Activated CD4-positive, alpha-beta T cell treated with anti-CD3 and anti-CD28 coated beads, Interleukin-2, amount 50 U/mL, for 1 hour (primary cell): ENCODE measurements around the gene RHOF.
"Not testable (repeated sequence)": the region's sequence is repeated elsewhere in the genome, so short reads cannot be mapped to it uniquely, and the experiment has no call there.

Experiments used
- DNase-seq: peaks from one replicate; pipeline ENCODE4 v3.0.0-alpha.2; 2020

The RHOF gene

DNA sequence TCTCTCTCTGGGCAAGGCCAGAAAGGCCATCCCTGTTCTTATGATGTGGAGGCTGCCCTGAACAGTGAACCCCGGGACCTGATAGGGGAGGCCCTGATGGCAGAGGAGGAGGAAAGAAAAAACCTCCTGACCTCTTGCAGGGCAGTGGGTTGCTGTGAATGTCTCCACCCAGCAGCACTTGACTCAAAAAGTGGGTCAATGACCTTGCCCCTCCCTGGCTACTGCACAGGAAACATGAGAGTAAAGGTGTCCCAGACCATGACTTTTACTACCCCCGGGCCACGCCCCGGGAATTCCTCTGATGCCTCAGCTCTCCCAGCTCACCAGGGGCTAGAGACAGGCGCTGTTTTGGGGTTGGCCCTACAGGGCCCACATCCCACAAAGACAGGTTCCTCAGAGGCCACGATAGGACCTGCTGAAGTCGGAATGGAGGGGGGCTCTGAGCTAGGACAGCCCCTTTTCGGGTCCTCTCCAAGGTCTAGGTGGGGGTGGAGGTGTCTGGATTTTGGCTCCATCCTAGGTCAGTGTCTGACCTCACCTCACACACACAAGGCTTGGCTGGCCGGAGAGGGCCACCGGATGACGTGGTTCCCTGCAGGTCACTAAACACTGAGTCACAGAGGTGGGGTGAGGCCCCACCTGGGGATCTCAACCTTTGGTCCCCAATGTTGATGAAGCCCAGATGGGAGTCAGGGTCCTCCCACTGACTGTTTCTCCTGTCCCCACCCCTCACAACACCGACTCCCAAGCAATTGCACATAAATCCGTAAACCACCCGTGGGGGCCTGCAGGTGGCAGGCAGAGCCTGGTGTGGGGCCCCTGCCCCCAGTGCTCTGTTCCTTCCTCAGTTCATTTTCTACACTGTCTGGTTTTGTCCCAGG lies 1.6 kb downstream of the RHOF start:
- DNase-seq = no peak

DNA sequence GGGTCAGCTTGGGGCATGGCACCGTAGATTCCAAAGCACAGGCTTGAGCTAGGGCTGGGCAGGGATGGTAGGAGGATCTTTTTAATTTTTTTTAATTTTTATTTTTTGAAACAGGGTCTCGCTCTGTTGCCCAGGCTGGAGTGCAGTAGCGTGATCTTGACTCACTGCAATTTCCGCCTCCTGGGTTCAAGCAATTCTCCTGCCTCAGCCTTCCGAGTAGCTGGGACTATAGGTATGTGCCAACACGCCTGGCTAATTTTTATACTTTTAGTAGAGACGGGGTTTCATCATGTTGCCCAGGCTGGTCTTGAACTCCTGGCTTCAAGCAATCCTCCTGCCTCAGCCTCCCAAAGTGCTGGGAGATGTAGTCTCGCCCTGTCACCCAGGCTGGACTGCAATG lies 2.7 kb downstream of the RHOF start:
- DNase-seq = not testable (repeated sequence)

DNA sequence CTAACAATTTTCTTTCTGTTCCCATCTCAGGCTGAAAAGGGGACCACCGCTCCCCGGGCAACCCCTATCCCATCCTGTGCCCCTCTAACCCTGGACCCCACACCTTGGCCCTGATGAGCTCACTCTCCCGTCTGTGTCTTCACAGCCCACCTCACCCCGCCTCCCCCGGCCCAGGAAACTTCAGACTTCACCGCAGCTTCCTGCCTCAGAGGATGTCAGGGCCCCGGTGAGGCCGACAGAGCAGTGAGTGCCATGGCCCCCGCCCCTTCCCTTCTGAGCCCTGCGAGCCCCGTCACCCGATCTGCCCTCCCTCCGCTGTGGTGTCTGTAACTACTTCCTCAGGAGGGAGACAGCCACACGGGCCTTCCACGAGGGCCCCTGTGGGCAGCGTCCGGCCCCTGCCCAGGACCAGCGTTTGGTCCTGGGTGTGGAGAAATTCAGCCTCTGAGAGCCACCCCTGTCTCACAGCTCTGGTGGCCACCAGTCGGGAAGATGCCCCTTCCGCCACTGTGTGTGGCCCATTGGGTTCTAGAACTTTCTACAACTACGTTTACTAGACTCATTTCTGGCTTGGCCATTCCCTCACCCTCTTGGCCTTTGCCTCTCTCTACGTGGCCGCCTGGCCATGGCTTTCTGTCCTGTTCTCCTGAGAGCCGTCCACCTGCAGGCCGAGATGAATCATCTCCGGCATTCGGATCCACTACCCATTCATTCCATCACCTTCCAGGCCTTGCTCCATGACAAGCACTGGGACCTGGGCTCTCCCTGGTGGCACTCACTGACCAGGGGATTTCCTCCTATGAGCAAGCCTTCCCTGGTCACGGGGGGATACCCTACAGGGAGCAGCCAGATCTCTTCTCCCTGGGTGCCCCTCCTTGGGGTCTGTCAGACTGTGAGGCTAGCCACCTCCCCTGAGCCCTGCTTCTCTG lies 3.4 kb downstream of the RHOF start:
- peak; percentile 95 for DNase-seq

DNA sequence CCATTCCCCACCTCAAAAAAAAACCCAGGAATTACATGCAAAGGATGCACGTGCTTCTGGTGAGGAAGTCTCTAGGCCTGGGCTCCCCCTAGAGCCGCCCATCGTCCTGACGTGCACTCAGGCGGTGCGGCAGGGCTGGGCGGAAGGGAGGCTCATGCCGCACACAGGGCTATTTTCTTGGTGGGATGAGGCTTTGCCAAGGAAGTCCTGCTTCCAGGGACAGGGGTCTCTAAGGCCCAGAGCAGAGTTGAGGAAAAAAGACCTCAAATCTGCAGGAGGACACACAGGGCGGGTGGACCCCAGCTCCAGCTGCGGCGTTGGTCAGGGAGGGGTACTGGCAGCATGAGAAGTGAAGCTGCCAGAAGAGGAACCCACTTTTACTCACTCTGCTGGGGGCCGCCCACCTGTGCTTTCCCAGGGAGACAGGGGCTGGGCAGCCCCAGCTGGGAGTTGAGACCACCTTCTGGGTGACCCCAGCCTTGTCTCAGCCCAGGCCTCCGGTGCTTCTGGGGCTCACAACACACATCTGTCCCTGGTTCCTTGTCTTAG lies 4.2 kb downstream of the RHOF start:
- DNase-seq = no peak

DNA sequence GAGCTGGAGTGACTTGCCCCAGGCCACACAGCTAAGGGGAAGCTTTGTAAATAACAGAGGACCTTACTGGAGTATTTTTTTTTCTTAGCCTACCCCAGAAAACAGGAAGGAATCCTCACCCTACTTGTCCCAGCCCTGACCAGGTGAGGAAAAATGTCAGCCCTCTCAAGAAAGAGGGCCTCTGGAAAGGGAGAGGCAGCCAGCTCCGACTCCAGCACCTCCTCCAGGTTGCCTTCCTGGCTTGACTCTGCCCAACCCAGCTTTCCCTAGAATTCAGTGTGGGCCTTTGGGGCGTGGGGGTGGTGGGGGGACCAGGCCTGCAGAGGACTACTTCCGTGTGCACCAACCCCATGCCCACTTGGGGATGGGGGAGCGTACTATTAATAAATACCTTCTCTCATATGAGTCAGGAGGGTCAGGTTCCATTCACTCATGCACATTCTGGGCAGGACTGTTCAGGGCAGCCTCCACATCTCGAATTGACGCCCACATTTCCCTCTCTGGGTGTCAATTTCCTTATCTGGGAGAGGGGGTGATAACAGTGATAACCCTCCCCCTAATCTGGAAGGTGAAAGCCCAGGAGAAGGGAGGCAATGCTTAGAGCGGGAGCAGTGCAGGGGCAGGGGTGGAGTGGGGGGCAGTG lies 5.2 kb downstream of the RHOF start:
- DNase-seq = no peak

DNA sequence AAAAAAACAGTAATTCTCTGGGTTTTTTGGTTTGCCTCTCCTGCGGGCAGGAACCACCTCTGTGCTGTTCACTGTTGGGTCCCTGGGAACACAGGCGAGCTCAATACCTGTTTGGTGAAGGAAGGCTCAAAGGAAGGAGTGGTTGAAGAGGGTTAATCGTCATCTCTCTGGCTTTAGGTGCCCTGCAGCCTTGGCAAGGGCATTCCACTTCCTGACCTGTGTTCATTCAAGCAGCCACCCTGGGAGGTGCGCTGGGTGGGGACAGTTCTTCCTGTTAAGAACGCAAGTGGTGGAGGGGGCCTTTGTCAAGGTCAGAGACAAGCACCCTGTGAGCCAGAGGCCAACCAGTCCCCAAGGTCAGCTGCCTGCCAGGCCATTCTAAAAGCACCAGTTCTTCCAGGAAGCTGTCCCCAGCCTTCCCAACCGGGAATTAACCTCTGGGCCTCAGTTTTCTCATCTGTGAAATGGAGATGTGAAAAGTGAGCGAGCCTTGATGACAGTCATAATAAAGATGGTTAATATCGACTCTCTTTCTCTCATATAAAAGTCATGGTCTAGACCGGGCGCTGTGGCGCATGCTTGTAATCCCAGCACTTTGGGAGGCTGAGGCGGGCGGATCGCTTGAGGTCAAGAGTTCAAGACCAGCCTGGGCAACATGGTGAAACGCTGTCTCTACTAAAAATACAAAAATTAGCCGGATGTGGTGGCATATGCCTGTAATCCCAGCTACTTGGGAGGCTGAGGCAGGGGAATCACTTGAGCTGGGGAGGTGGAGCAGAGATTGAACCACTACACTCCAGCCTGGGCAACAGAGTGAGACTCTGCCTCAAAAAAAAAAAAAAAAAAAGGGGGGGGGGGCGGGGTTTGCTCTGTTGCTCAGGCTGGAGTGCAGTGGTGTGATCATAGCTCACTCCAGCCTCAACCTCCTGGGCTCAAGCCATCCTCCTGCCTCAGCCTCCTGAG lies 6.1 kb downstream of the RHOF start:
- DNase-seq = peak; percentile 50

DNA sequence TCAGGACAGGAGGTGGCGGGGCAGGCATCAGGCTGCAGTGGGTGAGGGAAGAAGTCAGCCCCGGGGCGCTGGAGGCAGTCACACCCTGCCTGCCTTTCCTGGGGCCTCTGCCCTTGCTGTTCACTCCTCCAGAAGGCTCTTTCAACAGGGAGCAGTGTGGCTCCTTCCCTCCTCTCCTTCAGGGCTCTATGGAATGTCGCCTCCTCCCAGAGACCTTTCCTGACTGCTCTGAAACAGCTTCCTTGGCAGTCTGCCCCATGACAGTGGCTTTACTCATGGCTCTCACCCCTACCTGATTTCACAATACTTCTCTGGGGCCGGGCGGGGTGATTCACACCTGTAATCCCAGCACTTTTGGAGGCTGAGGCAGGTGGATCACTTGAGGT lies 7.1 kb downstream of the RHOF start:
- DNase-seq = peak; percentile 49

DNA sequence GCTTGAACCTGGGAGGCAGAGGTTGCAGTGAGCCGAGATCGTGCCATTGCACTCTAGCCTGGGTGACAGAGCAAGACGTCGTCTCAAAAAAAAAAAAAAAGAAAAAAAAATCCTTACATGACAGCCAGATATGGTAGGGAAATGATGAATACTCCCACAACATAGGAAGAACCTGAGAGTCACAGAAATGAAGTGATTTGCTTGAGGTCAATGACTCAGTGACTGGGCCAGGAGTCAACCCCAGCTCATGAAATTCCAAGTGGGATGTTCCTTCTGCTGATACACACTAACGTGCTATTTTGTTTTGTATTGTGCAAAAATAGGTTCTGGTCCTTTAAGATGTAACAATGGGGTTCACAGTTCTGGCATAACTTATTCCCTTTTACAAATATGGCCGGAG lies 9.0 kb downstream of the RHOF start:
- DNase-seq = no peak

DNA sequence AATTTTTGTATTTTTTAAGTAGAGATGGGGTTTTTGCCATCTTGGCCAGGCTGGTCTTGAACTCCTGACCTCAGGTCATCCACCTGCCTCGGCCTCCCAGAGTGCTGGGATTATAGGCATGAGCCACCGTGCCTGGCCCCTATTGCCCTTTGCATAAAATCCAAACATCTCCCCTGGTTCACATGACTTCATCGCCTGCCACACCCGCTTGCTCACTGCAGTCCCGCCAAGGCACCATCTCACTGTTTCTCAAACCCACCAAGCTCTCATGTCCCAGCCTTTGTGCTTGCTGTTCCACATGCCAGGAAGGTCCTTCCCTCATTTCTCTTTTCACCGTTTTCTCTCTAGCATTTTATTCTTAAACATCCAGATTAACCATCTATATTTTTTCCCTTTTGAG lies 9.7 kb downstream of the RHOF start:
- no peak for DNase-seq

DNA sequence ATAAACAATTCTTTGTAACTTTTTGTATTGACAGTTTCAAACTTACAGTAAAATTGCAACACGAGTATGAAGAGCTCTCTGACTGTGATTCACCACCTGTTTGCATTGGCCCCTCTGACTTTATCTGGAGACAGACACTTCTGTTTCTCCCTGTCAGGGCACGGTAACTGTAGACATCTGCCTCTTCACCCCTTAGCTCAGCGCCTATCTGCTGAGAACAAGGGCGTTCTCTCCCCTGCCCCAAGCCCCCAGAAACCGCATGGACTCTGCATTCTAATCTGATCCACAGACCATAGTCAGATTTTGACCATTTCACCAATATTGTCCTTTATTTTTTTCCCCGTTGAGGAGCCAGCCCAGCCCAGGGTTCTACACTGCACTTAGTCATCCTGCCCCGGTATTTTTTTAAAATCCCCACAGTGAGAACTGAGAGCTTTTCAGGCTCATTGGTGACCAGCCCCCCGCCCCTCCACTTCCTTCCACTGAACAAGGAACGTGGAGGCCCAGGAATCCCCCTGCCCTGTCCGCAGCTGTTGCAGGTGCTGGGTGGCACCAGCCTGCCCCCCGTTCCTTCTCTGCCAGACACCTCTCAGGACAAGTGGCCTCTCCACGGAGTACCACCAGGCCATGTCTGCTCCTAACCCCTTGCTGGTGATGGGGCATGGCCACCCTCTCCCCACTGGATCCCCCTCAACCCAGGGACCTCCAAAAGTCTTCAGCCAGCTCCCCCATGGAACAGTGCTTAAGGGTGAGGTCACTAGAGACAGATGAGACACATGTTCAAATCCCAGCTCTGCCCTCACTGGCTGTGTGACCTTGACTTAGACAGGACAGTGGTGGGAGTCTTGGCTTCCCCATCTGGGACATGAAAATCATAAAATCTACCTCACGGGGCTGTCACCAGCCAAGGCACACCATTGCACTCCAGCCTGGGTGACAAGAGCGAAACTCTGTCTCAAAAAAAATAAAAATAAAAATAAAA lies 11.2 kb downstream of the RHOF start:
- no peak for DNase-seq

DNA sequence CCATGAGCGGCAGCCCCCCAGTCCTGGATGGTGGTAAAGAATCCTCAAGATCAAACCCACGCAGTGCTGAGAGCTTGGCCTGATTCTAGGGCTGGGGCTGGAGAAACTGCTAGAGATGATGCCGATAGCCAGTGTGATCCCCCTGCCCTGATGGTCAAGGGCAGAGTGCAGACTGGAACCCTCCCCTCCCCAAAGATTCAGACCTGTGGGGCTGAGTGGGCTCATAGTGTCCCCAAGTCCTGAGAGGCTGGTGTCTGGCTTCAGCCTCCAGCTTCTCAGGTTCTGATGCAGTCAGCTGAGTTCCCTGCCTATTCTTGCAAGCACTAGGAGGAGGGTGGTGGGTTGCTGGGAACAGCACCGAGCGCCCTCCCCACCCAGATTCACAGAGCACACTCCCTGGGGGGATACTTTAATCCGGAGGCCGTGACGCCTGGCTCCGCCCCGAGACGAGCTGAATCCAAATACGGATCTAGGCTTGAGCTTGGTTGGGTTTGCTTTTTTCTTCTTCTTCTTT lies 11.9 kb downstream of the RHOF start:
- DNase-seq = no peak

DNA sequence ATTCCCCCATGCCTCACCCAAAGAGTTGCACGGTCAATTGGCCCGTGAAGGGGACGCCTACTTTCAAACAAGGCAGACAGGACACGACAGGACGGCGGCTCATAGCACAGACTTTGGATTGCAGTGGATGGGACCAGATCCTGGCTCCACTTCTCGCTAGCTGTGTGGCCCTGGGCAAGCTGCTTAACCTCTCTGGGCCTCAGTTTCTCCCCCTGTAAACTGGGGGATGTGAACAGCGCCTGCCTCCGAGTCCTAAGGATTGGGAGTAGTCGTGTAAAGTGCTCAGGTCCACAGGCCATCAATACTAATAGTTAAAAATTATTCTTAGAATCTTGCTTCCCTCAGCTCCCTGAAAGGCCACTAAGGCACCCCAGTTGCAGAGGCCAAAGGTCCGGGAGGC lies 13.1 kb downstream of the RHOF start:
- no peak for DNase-seq

DNA sequence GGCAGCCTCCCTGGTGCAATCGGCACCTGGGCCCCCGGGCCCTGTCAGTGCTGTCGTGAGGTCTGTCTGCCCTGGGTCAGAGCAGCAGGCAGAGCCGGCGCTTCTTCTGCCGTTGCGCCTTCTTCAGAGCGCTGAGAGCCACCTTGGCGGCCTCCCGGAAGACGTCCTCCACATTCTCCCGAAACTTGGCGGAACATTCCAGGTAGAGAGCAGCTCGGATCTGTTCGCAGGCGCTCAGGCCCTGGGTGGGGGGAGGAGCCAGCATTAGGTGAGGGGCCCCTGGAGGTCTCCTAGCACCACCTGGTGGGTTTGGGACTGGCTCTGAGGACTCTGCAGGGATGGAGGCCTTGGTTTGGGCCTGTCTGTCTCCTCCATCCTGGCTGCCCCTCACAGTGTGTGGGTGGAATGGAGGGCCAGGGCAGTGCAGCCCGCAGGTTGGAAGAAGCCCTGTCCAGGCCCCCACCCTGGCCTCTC lies 14.0 kb downstream of the RHOF start:
- no peak for DNase-seq

DNA sequence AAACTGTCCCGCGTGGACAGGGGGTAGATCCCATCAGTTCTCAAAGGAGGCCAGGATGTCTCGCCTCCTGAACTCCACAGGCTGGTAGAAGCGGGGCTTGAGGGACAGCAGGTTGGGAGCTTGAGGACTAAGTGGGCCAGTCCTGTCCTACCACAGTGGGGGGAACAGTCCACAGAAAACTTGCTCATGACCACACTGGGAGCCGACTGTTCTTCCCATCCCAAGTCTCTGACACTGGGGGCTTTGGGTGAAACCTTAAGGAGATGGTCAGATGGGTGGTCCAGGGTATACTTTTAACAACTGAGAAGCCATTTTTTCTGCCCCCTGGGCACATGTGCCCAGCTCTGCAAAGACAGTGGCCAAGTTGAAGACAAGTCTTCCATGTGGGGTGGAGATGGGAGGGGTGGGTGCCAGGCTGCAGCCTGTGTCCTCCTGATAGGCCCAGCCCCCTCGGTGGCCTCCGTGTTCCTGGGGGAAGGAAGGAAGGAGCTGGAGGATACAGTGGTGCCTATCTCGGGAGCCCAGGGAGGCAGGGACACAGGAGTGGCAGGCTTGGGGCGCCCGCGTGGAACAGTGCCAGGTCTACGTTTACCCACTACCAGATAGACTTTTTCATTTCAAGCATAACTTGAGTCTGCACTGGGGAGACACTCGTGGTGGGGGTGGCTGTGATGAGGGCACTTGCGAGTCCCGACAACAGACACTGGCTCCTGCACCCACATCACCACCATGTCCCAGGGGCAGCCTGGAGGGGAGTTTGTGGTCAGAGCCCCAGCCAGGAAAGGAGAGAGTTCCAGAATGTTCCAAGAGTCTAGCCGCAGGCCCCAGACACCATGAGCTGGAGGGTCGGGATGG lies 14.7 kb downstream of the RHOF start:
- DNase-seq = no peak

DNA sequence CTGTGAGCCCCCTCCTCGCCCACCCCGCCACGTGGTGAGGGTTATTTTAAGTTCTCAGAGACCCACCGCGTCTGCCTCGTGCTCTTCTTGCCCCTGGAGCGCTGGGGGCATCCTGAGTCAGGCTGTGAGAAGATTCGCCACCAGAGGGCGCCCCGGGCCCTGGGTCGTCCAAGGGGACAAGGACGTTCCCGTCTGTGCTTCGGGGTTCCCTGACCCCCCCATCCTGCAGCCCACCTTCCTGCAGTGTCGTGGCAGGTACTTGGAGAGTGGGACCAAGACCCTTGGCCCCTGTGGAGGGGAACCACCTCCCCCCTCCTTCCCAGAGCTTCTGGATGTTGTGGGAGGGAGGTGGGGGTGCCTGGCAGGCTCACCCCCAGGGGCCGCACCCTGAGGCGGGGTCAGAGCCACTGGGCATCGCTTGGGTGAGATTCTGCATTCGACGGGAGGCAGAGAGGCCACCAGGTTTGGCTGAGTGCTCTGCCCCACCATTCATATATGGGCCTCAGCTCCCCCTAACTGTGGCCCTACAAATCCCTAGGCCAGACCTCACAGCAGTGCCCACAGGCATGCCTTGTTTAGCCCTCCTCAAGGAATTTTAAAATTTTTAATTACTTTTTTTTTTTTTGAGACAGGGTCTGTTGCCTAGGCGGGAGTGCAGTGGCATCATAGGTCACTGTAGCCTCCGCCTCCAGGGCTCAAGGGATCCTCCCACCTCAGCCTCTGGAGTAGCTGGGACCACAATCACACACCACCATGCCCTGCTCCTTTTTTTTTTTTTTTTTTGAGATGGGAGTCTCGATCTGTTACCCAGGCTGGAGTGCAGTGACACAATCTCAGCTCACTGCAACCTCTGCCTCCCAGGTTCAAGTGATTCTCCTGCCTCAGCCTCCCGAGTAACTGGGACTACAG lies 17.0 kb downstream of the RHOF start:
- peak; percentile 95 for DNase-seq

DNA sequence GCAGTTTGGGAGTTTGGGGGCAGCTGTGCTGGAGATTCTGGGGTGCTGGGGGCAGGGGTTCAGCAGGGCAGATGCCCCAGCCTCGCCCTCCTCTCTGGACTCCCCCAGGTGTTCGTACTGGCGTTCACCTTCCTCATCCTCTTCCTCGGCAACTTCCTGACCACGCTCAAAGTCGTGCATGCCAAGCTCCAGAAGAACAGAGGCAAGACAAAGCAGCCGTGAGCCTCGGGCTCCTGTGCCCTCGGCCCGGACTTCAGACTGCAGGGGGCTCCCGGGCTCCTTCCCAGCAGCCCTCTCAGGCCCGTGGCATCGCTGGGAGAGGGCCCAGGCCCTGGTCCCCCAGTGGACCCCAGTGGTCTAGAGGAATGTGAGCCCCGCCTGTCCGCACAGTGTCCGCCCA lies 18.0 kb downstream of the RHOF start:
- no peak for DNase-seq

DNA sequence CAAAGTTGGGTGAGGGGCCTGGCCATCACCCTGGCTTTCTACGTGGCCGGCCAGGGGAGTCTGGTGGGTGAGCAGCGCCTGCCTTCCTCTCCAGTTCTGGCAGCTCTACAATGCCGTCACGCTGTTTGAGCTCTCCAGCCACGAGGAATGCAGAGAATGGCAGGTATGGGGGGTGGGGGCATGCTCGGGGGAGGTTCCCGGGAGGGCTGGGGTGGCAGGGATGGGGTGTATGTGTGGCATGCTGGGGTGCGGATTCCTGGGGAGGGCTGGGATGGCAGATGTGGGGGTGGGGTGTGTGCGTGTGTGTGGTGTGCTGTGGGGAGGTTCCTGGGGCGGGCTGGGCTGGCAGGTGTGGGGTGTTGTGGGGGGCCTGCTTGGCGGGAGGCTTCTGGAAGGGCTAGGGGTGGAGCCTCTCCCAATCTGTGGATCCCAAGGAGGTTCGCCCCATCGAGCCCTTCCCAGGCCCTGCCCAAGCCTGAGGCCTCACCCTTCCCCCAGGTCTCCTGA lies 18.5 kb downstream of the RHOF start:
- DNase-seq = no peak
